K562 (cell line): Measurements from ENCODE around the gene STON2. TPM values are rescaled to one million over a fixed set of nuclear protein-coding genes. Genes with fewer than 3 reads are reported as not detected.

ENCODE experiments used
- CHCHD3 ChIP-seq: fragments of 250-450 bp; sonication (Bioruptor Pico); IDR thresholded peaks from 2 replicates; pipeline ENCODE4 v2.1.2; 2022; ENCODE audit warnings: mild to moderate bottlenecking
- ETV5 ChIP-seq: sonication (generic); formaldehyde crosslinking; IDR thresholded peaks from 2 replicates; pipeline ENCODE4 v1.4.0; 2020; ENCODE audit warnings: low read depth, mild to moderate bottlenecking, missing genetic modification reagents
- FIP1L1 ChIP-seq: fragments of 200-400 bp; formaldehyde crosslinking; IDR thresholded peaks from 2 replicates; pipeline ENCODE4 v1.6.1; 2018; ENCODE audit warnings: mild to moderate bottlenecking, low read depth, low read length; ENCODE audit not compliant: poor library complexity, severe bottlenecking
- PRMT5 ChIP-seq: sonication (generic); formaldehyde crosslinking; IDR thresholded peaks from 2 replicates; pipeline ENCODE4 v1.5.0; 2020; ENCODE audit warnings: missing genetic modification reagents
- SMARCA5 ChIP-seq: fragments of 450-650 bp; IDR thresholded peaks from 2 replicates; pipeline ENCODE4 v1.6.1; 2016
- SOX6 ChIP-seq: fragments of 450-650 bp; IDR thresholded peaks from 2 replicates; pipeline ENCODE4 v1.6.1; 2014; ENCODE audit warnings: mild to moderate bottlenecking
- TAF9B ChIP-seq: fragments of 450-650 bp; IDR thresholded peaks from 2 replicates; pipeline ENCODE4 v1.6.1; 2018; ENCODE audit warnings: mild to moderate bottlenecking; ENCODE audit not compliant: partially characterized antibody
- XRCC4 ChIP-seq: IDR thresholded peaks from one replicate; pipeline ENCODE4 v1.6.1; 2011; ENCODE audit not compliant: insufficient read depth, insufficient read length; ENCODE audit errors: extremely low read depth
- ZBED1 ChIP-seq: IDR thresholded peaks from 2 replicates; pipeline ENCODE4 v1.6.1; 2014
- ZFP1 ChIP-seq: fragments of 450-650 bp; formaldehyde crosslinking; IDR thresholded peaks from 2 replicates; pipeline ENCODE4 v1.4.0; 2020; ENCODE audit warnings: mild to moderate bottlenecking, mixed read lengths
- ZNF24 ChIP-seq: fragments of 450-650 bp; IDR thresholded peaks from 2 replicates; pipeline ENCODE4 v1.6.1; 2016
- ZNF384 ChIP-seq: IDR thresholded peaks from 2 replicates; pipeline ENCODE4 v1.6.1; 2012; ENCODE audit warnings: low read depth, low read length, improper control_type of control experiment
- ZNF561 ChIP-seq: fragments of 450-650 bp; formaldehyde crosslinking; conservative IDR thresholded peaks from 2 replicates; pipeline ENCODE4 v1.4.0; 2020; ENCODE audit warnings: mild to moderate bottlenecking, moderate library complexity
- ZNF589 ChIP-seq: fragments of 200-800 bp; sonication (Bioruptor generic); IDR thresholded peaks from 2 replicates; pipeline ENCODE4 v1.6.1; 2016; ENCODE audit warnings: low read depth, missing genetic modification characterization, missing compliant biosample characterization
- polyA plus RNA-seq, 8 experiments: library from polyadenylated mRNA; depleted of rRNA in 4 of 8; stranded (reverse) in 5 of 8; unstranded in 3 of 8; fragments of >200 nt; fragmentation: Nextera tagmentation in 2 of 8; fragmentation: Illumina TruSeq in 1 of 8; extraction: Ambion mirVana in 2 of 8; extraction: Trizol in 1 of 8; gene quantifications; 2 replicates each; pipeline versions ENCODE4 v1.2.1 to v1.2.3, GENCODE V29; 2011 to 2014; ENCODE audit warnings: inconsistent platforms in 1 of 8, missing spikeins in 1 of 8
- total RNA-seq, 7 experiments: library from RNA; depleted of rRNA in 6 of 7; stranded (reverse); fragments of >200 nt in 6 of 7; fragmentation: Illumina TruSeq in 2 of 7; extraction: Trizol in 2 of 7; gene quantifications; 2 replicates each; pipeline versions ENCODE4 v1.2.1 to v1.2.3, GENCODE V29; 2011 to 2021; ENCODE audit warnings: low replicate concordance in 1 of 7
- TF ChIP-seq, protein P1 (sequence below), 2 experiments: fragments of 450-650 bp in 1 of 2; sonication (generic) in 1 of 2; formaldehyde crosslinking; conservative IDR thresholded peaks; 2 replicates each; pipeline versions ENCODE4 v1.4.0 to v1.8.1; 2020 to 2022; ENCODE audit warnings: mild to moderate bottlenecking in 1 of 2, missing genetic modification reagents in 1 of 2
- TF ChIP-seq, protein P2 (sequence below): fragments of 450-650 bp; IDR thresholded peaks from 2 replicates; pipeline ENCODE4 v1.6.1; 2016; ENCODE audit warnings: mild to moderate bottlenecking
- TF ChIP-seq, protein P3 (sequence below): fragments of 250-450 bp; sonication (Bioruptor Pico); IDR thresholded peaks from 2 replicates; pipeline ENCODE4 v1.4.0; 2020; ENCODE audit warnings: mild to moderate bottlenecking, moderate library complexity
- TF ChIP-seq, protein P4 (sequence below): sonication (generic); formaldehyde crosslinking; IDR thresholded peaks from 2 replicates; pipeline ENCODE4 v1.8.0; 2022; ENCODE audit warnings: mild to moderate bottlenecking, missing genetic modification reagents
- TF ChIP-seq, protein P5 (sequence below): fragments of 450-650 bp; IDR thresholded peaks from 2 replicates; pipeline ENCODE4 v1.6.1; 2016; ENCODE audit warnings: antibody characterized with exemption

STON2 gene
- total and polyA plus RNA-seq, 9 of the 15 experiments (the other 6 are each of a cell fraction or from before 2014, with no cell fraction given): 7.8 to 99.3 (median 53.5) TPM

DNA sequence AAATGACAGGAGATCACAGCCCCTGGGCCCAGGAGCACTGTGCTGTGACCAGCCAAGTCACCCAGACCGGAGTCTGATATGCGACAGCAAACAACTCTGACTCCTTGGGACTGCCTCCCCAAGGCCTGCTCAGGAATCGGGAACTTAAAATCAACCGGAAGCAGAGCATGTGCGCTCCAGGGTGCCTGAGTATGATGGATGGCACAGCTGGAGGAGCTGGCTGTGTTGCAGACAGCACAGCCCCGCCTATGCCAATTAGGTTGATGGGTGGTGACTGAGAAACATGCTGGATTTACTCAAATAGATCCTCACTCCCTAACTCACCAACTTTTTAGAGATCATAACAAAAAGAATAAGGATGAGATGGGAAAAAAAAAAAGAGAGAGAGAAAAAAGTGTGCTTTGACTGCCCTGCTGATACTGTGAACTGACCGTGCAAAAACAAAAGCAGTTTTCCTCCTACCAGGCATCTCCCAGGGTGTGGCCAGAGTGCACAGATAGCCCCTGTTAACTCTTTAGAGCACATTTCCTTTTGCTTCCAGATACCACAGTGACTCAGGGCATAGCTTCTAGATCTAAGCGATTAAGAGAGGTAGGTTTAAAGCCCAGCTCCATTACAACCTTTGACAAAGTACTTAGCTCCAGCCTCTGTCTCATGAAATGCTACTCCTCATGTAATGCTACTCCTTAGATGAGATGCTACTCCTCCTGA is 27.4 kb upstream of the STON2 start (continued):
- TF ChIP-seq FIP1L1 (no peak), ZBED1 (no peak), SMARCA5 (no peak), TAF9B (peak; percentile 77), CHCHD3 (CRISPR knock-in tag) (no peak), ZFP1 (CRISPR knock-in tag) (no peak), XRCC4 (no peak), PRMT5 (CRISPR knock-in tag) (no peak), ZNF589 (CRISPR knock-in tag) (peak; percentile 78; the same call in 1 of the 2 replicates), ZNF561 (CRISPR knock-in tag) (no peak), SOX6 (peak; percentile 79), ZNF24 (no peak), ETV5 (CRISPR knock-in tag) (peak; percentile 91), ZNF384 (peak; percentile 53)
- TF ChIP-seq, protein P1, sequence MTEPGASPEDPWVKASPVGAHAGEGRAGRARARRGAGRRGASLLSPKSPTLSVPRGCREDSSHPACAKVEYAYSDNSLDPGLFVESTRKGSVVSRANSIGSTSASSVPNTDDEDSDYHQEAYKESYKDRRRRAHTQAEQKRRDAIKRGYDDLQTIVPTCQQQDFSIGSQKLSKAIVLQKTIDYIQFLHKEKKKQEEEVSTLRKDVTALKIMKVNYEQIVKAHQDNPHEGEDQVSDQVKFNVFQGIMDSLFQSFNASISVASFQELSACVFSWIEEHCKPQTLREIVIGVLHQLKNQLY (CRISPR knock-in tag; conservative IDR thresholded peaks at IDR 0.05): no peak
- TF ChIP-seq, protein P2, sequence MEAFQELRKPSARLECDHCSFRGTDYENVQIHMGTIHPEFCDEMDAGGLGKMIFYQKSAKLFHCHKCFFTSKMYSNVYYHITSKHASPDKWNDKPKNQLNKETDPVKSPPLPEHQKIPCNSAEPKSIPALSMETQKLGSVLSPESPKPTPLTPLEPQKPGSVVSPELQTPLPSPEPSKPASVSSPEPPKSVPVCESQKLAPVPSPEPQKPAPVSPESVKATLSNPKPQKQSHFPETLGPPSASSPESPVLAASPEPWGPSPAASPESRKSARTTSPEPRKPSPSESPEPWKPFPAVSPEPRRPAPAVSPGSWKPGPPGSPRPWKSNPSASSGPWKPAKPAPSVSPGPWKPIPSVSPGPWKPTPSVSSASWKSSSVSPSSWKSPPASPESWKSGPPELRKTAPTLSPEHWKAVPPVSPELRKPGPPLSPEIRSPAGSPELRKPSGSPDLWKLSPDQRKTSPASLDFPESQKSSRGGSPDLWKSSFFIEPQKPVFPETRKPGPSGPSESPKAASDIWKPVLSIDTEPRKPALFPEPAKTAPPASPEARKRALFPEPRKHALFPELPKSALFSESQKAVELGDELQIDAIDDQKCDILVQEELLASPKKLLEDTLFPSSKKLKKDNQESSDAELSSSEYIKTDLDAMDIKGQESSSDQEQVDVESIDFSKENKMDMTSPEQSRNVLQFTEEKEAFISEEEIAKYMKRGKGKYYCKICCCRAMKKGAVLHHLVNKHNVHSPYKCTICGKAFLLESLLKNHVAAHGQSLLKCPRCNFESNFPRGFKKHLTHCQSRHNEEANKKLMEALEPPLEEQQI: no peak
- TF ChIP-seq, protein P3, sequence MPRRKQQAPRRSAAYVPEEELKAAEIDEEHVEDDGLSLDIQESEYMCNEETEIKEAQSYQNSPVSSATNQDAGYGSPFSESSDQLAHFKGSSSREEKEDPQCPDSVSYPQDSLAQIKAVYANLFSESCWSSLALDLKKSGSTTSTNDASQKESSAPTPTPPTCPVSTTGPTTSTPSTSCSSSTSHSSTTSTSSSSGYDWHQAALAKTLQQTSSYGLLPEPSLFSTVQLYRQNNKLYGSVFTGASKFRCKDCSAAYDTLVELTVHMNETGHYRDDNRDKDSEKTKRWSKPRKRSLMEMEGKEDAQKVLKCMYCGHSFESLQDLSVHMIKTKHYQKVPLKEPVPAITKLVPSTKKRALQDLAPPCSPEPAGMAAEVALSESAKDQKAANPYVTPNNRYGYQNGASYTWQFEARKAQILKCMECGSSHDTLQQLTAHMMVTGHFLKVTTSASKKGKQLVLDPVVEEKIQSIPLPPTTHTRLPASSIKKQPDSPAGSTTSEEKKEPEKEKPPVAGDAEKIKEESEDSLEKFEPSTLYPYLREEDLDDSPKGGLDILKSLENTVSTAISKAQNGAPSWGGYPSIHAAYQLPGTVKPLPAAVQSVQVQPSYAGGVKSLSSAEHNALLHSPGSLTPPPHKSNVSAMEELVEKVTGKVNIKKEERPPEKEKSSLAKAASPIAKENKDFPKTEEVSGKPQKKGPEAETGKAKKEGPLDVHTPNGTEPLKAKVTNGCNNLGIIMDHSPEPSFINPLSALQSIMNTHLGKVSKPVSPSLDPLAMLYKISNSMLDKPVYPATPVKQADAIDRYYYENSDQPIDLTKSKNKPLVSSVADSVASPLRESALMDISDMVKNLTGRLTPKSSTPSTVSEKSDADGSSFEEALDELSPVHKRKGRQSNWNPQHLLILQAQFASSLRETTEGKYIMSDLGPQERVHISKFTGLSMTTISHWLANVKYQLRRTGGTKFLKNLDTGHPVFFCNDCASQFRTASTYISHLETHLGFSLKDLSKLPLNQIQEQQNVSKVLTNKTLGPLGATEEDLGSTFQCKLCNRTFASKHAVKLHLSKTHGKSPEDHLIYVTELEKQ (CRISPR knock-in tag): no peak
- TF ChIP-seq, protein P4, sequence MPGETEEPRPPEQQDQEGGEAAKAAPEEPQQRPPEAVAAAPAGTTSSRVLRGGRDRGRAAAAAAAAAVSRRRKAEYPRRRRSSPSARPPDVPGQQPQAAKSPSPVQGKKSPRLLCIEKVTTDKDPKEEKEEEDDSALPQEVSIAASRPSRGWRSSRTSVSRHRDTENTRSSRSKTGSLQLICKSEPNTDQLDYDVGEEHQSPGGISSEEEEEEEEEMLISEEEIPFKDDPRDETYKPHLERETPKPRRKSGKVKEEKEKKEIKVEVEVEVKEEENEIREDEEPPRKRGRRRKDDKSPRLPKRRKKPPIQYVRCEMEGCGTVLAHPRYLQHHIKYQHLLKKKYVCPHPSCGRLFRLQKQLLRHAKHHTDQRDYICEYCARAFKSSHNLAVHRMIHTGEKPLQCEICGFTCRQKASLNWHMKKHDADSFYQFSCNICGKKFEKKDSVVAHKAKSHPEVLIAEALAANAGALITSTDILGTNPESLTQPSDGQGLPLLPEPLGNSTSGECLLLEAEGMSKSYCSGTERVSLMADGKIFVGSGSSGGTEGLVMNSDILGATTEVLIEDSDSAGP (CRISPR knock-in tag): no peak
- TF ChIP-seq, protein P5, sequence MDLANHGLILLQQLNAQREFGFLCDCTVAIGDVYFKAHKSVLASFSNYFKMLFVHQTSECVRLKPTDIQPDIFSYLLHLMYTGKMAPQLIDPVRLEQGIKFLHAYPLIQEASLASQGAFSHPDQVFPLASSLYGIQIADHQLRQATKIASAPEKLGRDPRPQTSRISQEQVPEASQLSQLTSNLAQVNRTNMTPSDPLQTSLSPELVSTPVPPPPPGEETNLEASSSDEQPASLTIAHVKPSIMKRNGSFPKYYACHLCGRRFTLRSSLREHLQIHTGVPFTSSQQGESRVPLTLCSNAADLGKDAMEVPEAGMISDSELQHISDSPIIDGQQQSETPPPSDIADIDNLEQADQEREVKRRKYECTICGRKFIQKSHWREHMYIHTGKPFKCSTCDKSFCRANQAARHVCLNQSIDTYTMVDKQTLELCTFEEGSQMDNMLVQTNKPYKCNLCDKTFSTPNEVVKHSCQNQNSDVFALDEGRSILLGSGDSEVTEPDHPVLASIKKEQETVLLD: no peak
